ENCODE data around the gene OBSCN. TPM values are rescaled to one million over a fixed set of nuclear protein-coding genes. Genes with fewer than 3 reads are reported as not detected.
"Not testable (repeated sequence)": the region's sequence is repeated elsewhere in the genome, so short reads cannot be mapped to it uniquely, and the experiment has no call there.

Gene OBSCN
- total and polyA plus RNA-seq, 7 experiments from 2014 or later, result 1.3 to 132 (median 76.4) TPM

- H3K4me3 ChIP-seq (ENCODE audit: low read length), result no peak overlapping the region
- H3K36me3 ChIP-seq (ENCODE audit: control insufficient read depth in 2 of 3, insufficient read depth in 3 of 3, low read length in 3 of 3), result peaks cover 0 to 33% (median 5%) of the 10 kb centered on the region in 3 experiments
- DNase-seq (no peak), ATAC-seq (no peak)
- Mint-ChIP-seq H3K27ac (no peak overlapping the region), H3K27me3 (no peaks in the 10 kb centered on the region), H3K9me3 (no peaks in the 10 kb centered on the region), H3K4me3 (no peak overlapping the region), H3K36me3 (no peaks in the 10 kb centered on the region), H3K4me1 (peaks cover 9 to 37% (median 30%) of the 10 kb centered on the region in 7 donors)
- intact Hi-C loops (cut with micrococcal nuclease), result no loop called here
- CTCF ChIA-PET, result interaction anchor here (0.8 kb wide), 1 partner anchor 33 kb away, joined by 3 read pairs; no protein-coding TSS in a partner anchor
- no peaks in the 10 kb centered on the region for H3K9me3 ChIP-seq (ENCODE audit: control insufficient read depth in 2 of 3, low read length in 3 of 3)
- peaks cover 9 to 12% of the 10 kb centered on the region in 2 donors for H3K4me1 ChIP-seq (ENCODE audit: control insufficient read depth in 2 of 2, insufficient read depth in 2 of 2, low read length in 2 of 2)
- no peak overlapping the region for H3K27ac ChIP-seq (ENCODE audit: low read depth, low read length)
- POLR2A ChIA-PET, result no interaction called here
- no peaks in the 10 kb centered on the region for H3K27me3 ChIP-seq (ENCODE audit: control insufficient read depth in 2 of 2, insufficient read depth in 2 of 2, low read length in 2 of 2)
Measured at GRCh38 chr1:228170666-228171065, 37.2 kb upstream of the OBSCN start.

GRCh38 chr1:228171221-228171891 lies 36.5 kb upstream of the OBSCN start:
- H3K9me3 Mint-ChIP-seq, result no peaks in the 10 kb centered on the region
- ChIA-PET POLR2A (interaction anchor here (1.1 kb wide), 1 partner anchor 27 kb away, joined by 3 read pairs; no protein-coding TSS in a partner anchor), CTCF (interaction anchor here (0.8 kb wide), 1 partner anchor 34 kb away, joined by 3 read pairs; no protein-coding TSS in a partner anchor)
- H3K27ac Mint-ChIP-seq, result peak overlapping the region in 2 of 9 donors; percentile 60 to 75
- no peaks in the 10 kb centered on the region for H3K36me3 Mint-ChIP-seq
- Histone ChIP-seq H3K36me3 (ENCODE audit: control insufficient read depth in 2 of 3, insufficient read depth in 3 of 3, low read length in 3 of 3) (peaks cover 0 to 40% (median 5%) of the 10 kb centered on the region in 3 experiments), H3K27me3 (ENCODE audit: control insufficient read depth in 2 of 2, insufficient read depth in 2 of 2, low read length in 2 of 2) (no peaks in the 10 kb centered on the region), H3K27ac (ENCODE audit: low read depth, low read length) (no peak overlapping the region), H3K9me3 (ENCODE audit: control insufficient read depth in 2 of 3, low read length in 3 of 3) (no peaks in the 10 kb centered on the region), H3K4me1 (ENCODE audit: control insufficient read depth in 2 of 2, insufficient read depth in 2 of 2, low read length in 2 of 2) (peaks cover 7 to 11% of the 10 kb centered on the region in 2 donors), H3K4me3 (ENCODE audit: low read length) (no peak overlapping the region)
- H3K27me3 Mint-ChIP-seq, result no peaks in the 10 kb centered on the region
- H3K4me1 Mint-ChIP-seq, result peaks cover 9 to 37% (median 30%) of the 10 kb centered on the region in 7 donors
- ATAC-seq (no peak), DNase-seq (no peak)
- H3K4me3 Mint-ChIP-seq, result no peak overlapping the region
- intact Hi-C loops (cut with micrococcal nuclease), result no loop called here

GRCh38 chr1:228172591-228173527 lies 35.0 kb upstream of the OBSCN start:
- Histone ChIP-seq H3K9me3 (ENCODE audit: control insufficient read depth in 2 of 3, low read length in 3 of 3) (no peaks in the 10 kb centered on the region), H3K4me3 (ENCODE audit: low read length) (no peak overlapping the region), H3K4me1 (ENCODE audit: control insufficient read depth in 2 of 2, insufficient read depth in 2 of 2, low read length in 2 of 2) (peaks cover 0 to 3% of the 10 kb centered on the region in 2 donors), H3K27me3 (ENCODE audit: control insufficient read depth in 2 of 2, insufficient read depth in 2 of 2, low read length in 2 of 2) (no peaks in the 10 kb centered on the region), H3K27ac (ENCODE audit: low read depth, low read length) (peak overlapping the region; percentile 0), H3K36me3 (ENCODE audit: control insufficient read depth in 2 of 3, insufficient read depth in 3 of 3, low read length in 3 of 3) (peaks cover 0 to 47% (median 5%) of the 10 kb centered on the region in 3 experiments)
- CTCF ChIA-PET, result no interaction called here
- intact Hi-C loops (cut with micrococcal nuclease), result no loop called here
- Mint-ChIP-seq H3K4me3 (no peak overlapping the region), H3K36me3 (peaks cover 0 to 3% (median 0%) of the 10 kb centered on the region in 5 donors), H3K4me1 (peaks cover 6 to 26% (median 19%) of the 10 kb centered on the region in 7 donors), H3K9me3 (no peaks in the 10 kb centered on the region), H3K27ac (peak overlapping the region in 5 of 9 donors; percentile 20 to 69 (median 44)), H3K27me3 (no peaks in the 10 kb centered on the region)
- POLR2A ChIA-PET, result no interaction called here
- ATAC-seq, result no peak
- no peak for DNase-seq

- intact Hi-C loops (cut with micrococcal nuclease), result loop anchor here in 1 of 2 donors (1.0 to 2.0 kb wide), 3 partner anchors 8 to 102 kb away; no protein-coding TSS in a partner anchor
- H3K4me1 ChIP-seq (ENCODE audit: control insufficient read depth in 2 of 2, insufficient read depth in 2 of 2, low read length in 2 of 2); H3K9me3 Mint-ChIP-seq; H3K27me3 ChIP-seq (ENCODE audit: control insufficient read depth in 2 of 2, insufficient read depth in 2 of 2, low read length in 2 of 2); H3K9me3 ChIP-seq (ENCODE audit: control insufficient read depth in 2 of 3, low read length in 3 of 3); H3K36me3 Mint-ChIP-seq; H3K4me3 Mint-ChIP-seq; CTCF ChIA-PET; H3K27me3 Mint-ChIP-seq; H3K4me3 ChIP-seq (ENCODE audit: low read length): not testable (repeated sequence)
- H3K27ac ChIP-seq (ENCODE audit: low read depth, low read length), result peak overlapping the region; percentile 0
- Mint-ChIP-seq H3K4me1 (peaks cover 3 to 27% (median 14%) of the 10 kb centered on the region in 7 donors), H3K27ac (peak overlapping the region in 1 of 9 donors; percentile 5)
- DNase-seq (peak in 5 of 9 donors; percentile 25 to 59 (median 29)), ATAC-seq (peak; percentile 69)
- H3K36me3 ChIP-seq (ENCODE audit: control insufficient read depth in 2 of 3, insufficient read depth in 3 of 3, low read length in 3 of 3), result peaks cover 0 to 42% (median 5%) of the 10 kb centered on the region in 3 experiments
- POLR2A ChIA-PET, result interaction anchor here (0.7 to 1.3 kb wide), 2 partner anchors 9 to 965 kb away, joined by 3 to 4 read pairs; partner anchors contain the start of gene IBA57
Measured at GRCh38 chr1:228173528-228174481, 34.0 kb upstream of the OBSCN start.

GRCh38 chr1:228174482-228175315 lies 33.1 kb upstream of the OBSCN start:
- Histone ChIP-seq H3K9me3 (ENCODE audit: control insufficient read depth in 2 of 3, low read length in 3 of 3) (no peaks in the 10 kb centered on the region), H3K27ac (ENCODE audit: low read depth, low read length) (no peak overlapping the region), H3K4me1 (ENCODE audit: control insufficient read depth in 2 of 2, insufficient read depth in 2 of 2, low read length in 2 of 2) (no peaks in the 10 kb centered on the region), H3K27me3 (ENCODE audit: control insufficient read depth in 2 of 2, insufficient read depth in 2 of 2, low read length in 2 of 2) (no peaks in the 10 kb centered on the region), H3K36me3 (ENCODE audit: control insufficient read depth in 2 of 3, insufficient read depth in 3 of 3, low read length in 3 of 3) (peaks cover 0 to 36% (median 5%) of the 10 kb centered on the region in 3 experiments), H3K4me3 (ENCODE audit: low read length) (no peak overlapping the region)
- CTCF ChIA-PET, result no interaction called here
- peaks cover 0 to 5% (median 0%) of the 10 kb centered on the region in 5 donors for H3K36me3 Mint-ChIP-seq
- peaks cover 3 to 19% (median 10%) of the 10 kb centered on the region in 7 donors for H3K4me1 Mint-ChIP-seq
- intact Hi-C loops (cut with micrococcal nuclease), result loop anchor here in 1 of 2 donors (1.0 to 2.0 kb wide), 3 partner anchors 8 to 102 kb away; no protein-coding TSS in a partner anchor
- no peak overlapping the region for H3K4me3 Mint-ChIP-seq
- ATAC-seq (peak; percentile 78), DNase-seq (peak in 5 of 9 donors; percentile 24 to 58 (median 34))
- peak overlapping the region in 1 of 9 donors; percentile 67 for H3K27ac Mint-ChIP-seq
- H3K9me3 Mint-ChIP-seq, result no peaks in the 10 kb centered on the region
- POLR2A ChIA-PET, result interaction anchor here (0.7 to 1.3 kb wide), 3 partner anchors 10 to 964 kb away, joined by 3 to 4 read pairs (median 3); partner anchors contain the start of gene IBA57
- H3K27me3 Mint-ChIP-seq, result no peaks in the 10 kb centered on the region

All from naive thymus-derived CD4-positive, alpha-beta T cell (primary cell).